ENCODE results near the gene CREB5.

Gene CREB5

GRCh38 chr7:28700096-28700495, 287.8 kb downstream of the CREB5 start:
- TF ChIP-seq CTCF (IDR thresholded peaks at IDR 0.05; ENCODE audit: low read depth, low read length): no peak
- Histone ChIP-seq H3K27ac (no peak overlapping the region), H3K4me3 (ENCODE audit: low read depth, low read length) (no peak overlapping the region), H3K27me3 (ENCODE audit: insufficient read depth, low read depth, severe bottlenecking) (peaks cover 18% of the 10 kb centered on the region), H3K36me3 (no peaks in the 10 kb centered on the region), H3K9me3 (ENCODE audit: severe bottlenecking) (no peaks in the 10 kb centered on the region)
- no peak for DNase-seq

- H3K36me3 ChIP-seq: no peaks in the 10 kb centered on the region
- H3K27ac ChIP-seq: no peak overlapping the region
- TF ChIP-seq CTCF (IDR thresholded peaks at IDR 0.05; ENCODE audit: low read depth, low read length): no peak
- DNase-seq: no peak
- no peaks in the 10 kb centered on the region for H3K9me3 ChIP-seq (ENCODE audit: severe bottlenecking)
- no peak overlapping the region for H3K4me3 ChIP-seq (ENCODE audit: low read depth, low read length)
- peaks cover 22% of the 10 kb centered on the region for H3K27me3 ChIP-seq (ENCODE audit: insufficient read depth, low read depth, severe bottlenecking)
Observed at GRCh38 chr7:28700790-28701203, 288.5 kb downstream of the CREB5 start.

- no peak for TF ChIP-seq CTCF (IDR thresholded peaks at IDR 0.05; ENCODE audit: low read depth, low read length)
- no peaks in the 10 kb centered on the region for H3K9me3 ChIP-seq (ENCODE audit: severe bottlenecking)
- no peak for DNase-seq
- no peak overlapping the region for H3K27ac ChIP-seq
- H3K36me3 ChIP-seq: no peaks in the 10 kb centered on the region
- no peak overlapping the region for H3K4me3 ChIP-seq (ENCODE audit: low read depth, low read length)
- peaks cover 27% of the 10 kb centered on the region for H3K27me3 ChIP-seq (ENCODE audit: insufficient read depth, low read depth, severe bottlenecking)
Observed at GRCh38 chr7:28701731-28702130, 289.4 kb downstream of the CREB5 start.

- no peak overlapping the region for H3K27ac ChIP-seq
- no peak for DNase-seq
- H3K9me3 ChIP-seq (ENCODE audit: severe bottlenecking): no peaks in the 10 kb centered on the region
- H3K4me3 ChIP-seq (ENCODE audit: low read depth, low read length): no peak overlapping the region
- no peak for TF ChIP-seq CTCF (IDR thresholded peaks at IDR 0.05; ENCODE audit: low read depth, low read length)
- H3K36me3 ChIP-seq: no peaks in the 10 kb centered on the region
- H3K27me3 ChIP-seq (ENCODE audit: insufficient read depth, low read depth, severe bottlenecking): peaks cover 31% of the 10 kb centered on the region
Observed at GRCh38 chr7:28702171-28702570, 289.9 kb downstream of the CREB5 start.

- no peak for TF ChIP-seq CTCF (IDR thresholded peaks at IDR 0.05; ENCODE audit: low read depth, low read length)
- H3K27ac ChIP-seq: no peak overlapping the region
- peaks cover 32% of the 10 kb centered on the region for H3K27me3 ChIP-seq (ENCODE audit: insufficient read depth, low read depth, severe bottlenecking)
- no peaks in the 10 kb centered on the region for H3K36me3 ChIP-seq
- DNase-seq: no peak
- no peaks in the 10 kb centered on the region for H3K9me3 ChIP-seq (ENCODE audit: severe bottlenecking)
- H3K4me3 ChIP-seq (ENCODE audit: low read depth, low read length): no peak overlapping the region
Observed at GRCh38 chr7:28703037-28703765, 290.9 kb downstream of the CREB5 start.

- H3K9me3 ChIP-seq (ENCODE audit: severe bottlenecking): no peaks in the 10 kb centered on the region
- no peak overlapping the region for H3K4me3 ChIP-seq (ENCODE audit: low read depth, low read length)
- no peak for DNase-seq
- H3K36me3 ChIP-seq: no peaks in the 10 kb centered on the region
- H3K27ac ChIP-seq: no peak overlapping the region
- peaks cover 38% of the 10 kb centered on the region for H3K27me3 ChIP-seq (ENCODE audit: insufficient read depth, low read depth, severe bottlenecking)
- no peak for TF ChIP-seq CTCF (IDR thresholded peaks at IDR 0.05; ENCODE audit: low read depth, low read length)
Observed at GRCh38 chr7:28704706-28705105, 292.4 kb downstream of the CREB5 start.
